Activated CD8-positive, alpha-beta memory T cell treated with anti-CD3 and anti-CD28 coated beads, Interleukin-2, amount 50 U/mL, for 48 hours (primary cell): ENCODE measurements around the gene LYPLA2.

Experiments
- DNase-seq: peaks from one replicate; pipeline ENCODE4 v3.0.0-alpha.2; 2020

Gene LYPLA2

GRCh38 chr1:23838401-23838866 lies 47.5 kb downstream of the LYPLA2 start:
- DNase-seq: peak; percentile 89

DNA sequence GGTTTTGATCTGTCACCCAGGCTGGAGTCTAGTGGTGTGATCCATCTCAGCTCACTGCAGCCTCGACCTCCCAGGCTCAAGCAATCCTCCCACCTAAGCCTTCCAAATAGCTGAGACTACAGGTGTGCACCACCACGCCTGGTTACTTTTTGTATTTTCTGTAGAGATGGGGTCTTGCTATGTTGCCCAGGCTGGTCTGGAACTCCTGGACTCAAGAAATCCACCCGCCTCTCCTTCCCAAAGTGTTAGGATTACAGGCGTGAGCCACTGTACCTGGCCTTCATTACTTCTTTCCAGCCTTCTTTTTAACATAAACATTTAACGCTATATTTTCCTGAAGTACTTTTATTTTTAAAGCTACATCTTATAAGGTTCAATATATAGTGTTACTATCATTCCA lies 52.7 kb downstream of the LYPLA2 start:
- no peak for DNase-seq
